ENCODE measurements around the gene KIF5A. TPM values are rescaled to one million over a fixed set of nuclear protein-coding genes. Genes with fewer than 3 reads are reported as not detected.
"Not testable (repeated sequence)": the region's sequence is repeated elsewhere in the genome, so short reads cannot be mapped to it uniquely, and the experiment has no call there.

Gene KIF5A
- total RNA-seq, 6 experiments from 2014 or later: 1.0 to 1.8 (median 1.2) TPM

GRCh38 chr12:57586832-57587429 lies 37.1 kb downstream of the KIF5A start:
- DNase-seq: no peak
- Mint-ChIP-seq H3K4me1 (ENCODE audit: low read depth) (peaks cover 14% of the 10 kb centered on the region), H3K27me3 (ENCODE audit: insufficient read depth) (no peaks in the 10 kb centered on the region; the same call in 1 of the 2 replicates), H3K9me3 (no peaks in the 10 kb centered on the region), H3K36me3 (ENCODE audit: low read depth) (no peaks in the 10 kb centered on the region), H3K4me3 (no peak overlapping the region), H3K27ac (no peak overlapping the region)
- no peak for TF ChIP-seq CTCF (IDR thresholded peaks at IDR 0.05)

- not testable (repeated sequence) for H3K9me3 Mint-ChIP-seq; DNase-seq; H3K27me3 Mint-ChIP-seq (ENCODE audit: insufficient read depth); H3K36me3 Mint-ChIP-seq (ENCODE audit: low read depth); H3K27ac Mint-ChIP-seq; H3K4me3 Mint-ChIP-seq
- H3K4me1 Mint-ChIP-seq (ENCODE audit: low read depth): peaks cover 26% of the 10 kb centered on the region
Measured at GRCh38 chr12:57588951-57589610, 39.2 kb downstream of the KIF5A start.

- H3K27ac Mint-ChIP-seq: no peak overlapping the region; the same call in 1 of the 2 replicates
- no peak for TF ChIP-seq CTCF (IDR thresholded peaks at IDR 0.05)
- DNase-seq: no peak
- no peaks in the 10 kb centered on the region for H3K36me3 Mint-ChIP-seq (ENCODE audit: low read depth)
- no peaks in the 10 kb centered on the region; the same call in 1 of the 2 replicates for H3K27me3 Mint-ChIP-seq (ENCODE audit: insufficient read depth)
- H3K9me3 Mint-ChIP-seq: no peaks in the 10 kb centered on the region
- H3K4me1 Mint-ChIP-seq (ENCODE audit: low read depth): peaks cover 26% of the 10 kb centered on the region
- H3K4me3 Mint-ChIP-seq: peak overlapping the region; percentile 92
Measured at GRCh38 chr12:57590479-57590863, 40.6 kb downstream of the KIF5A start.

- Mint-ChIP-seq H3K27me3 (ENCODE audit: insufficient read depth) (no peaks in the 10 kb centered on the region; the same call in 1 of the 2 replicates), H3K27ac (peak within 1 kb of the TSS; percentile 40; the same call in 1 of the 2 replicates), H3K4me3 (peak within 1 kb of the TSS; percentile 92), H3K4me1 (ENCODE audit: low read depth) (peaks cover 26% of the 10 kb centered on the region), H3K36me3 (ENCODE audit: low read depth) (no peaks in the 10 kb centered on the region), H3K9me3 (no peaks in the 10 kb centered on the region)
- no peak for TF ChIP-seq CTCF (IDR thresholded peaks at IDR 0.05)
- DNase-seq: peak; percentile 22
Measured at GRCh38 chr12:57590864-57591781, 41.3 kb downstream of the KIF5A start, which contains the start of gene PIP4K2C. TSS of gene PIP4K2C (plus strand) at chr12:57591192. CDS start at chr12:57591290, 98 bp downstream.

GRCh38 chr12:57591782-57592325 lies 42.0 kb downstream of the KIF5A start:
- TF ChIP-seq CTCF (IDR thresholded peaks at IDR 0.05): no peak
- peak overlapping the region; percentile 40; the same call in 1 of the 2 replicates for H3K27ac Mint-ChIP-seq
- H3K27me3 Mint-ChIP-seq (ENCODE audit: insufficient read depth): no peaks in the 10 kb centered on the region; the same call in 1 of the 2 replicates
- peaks cover 26% of the 10 kb centered on the region for H3K4me1 Mint-ChIP-seq (ENCODE audit: low read depth)
- no peak for DNase-seq
- H3K36me3 Mint-ChIP-seq (ENCODE audit: low read depth): no peaks in the 10 kb centered on the region
- peak overlapping the region; percentile 92 for H3K4me3 Mint-ChIP-seq
- no peaks in the 10 kb centered on the region for H3K9me3 Mint-ChIP-seq
